Effector memory CD4-positive, alpha-beta T cell (primary cell): ENCODE measurements around the gene CA6.
"Not testable (repeated sequence)": the region's sequence is repeated elsewhere in the genome, so short reads cannot be mapped to it uniquely, and the experiment has no call there.

ENCODE experiments used
- DNase-seq, 3 donors: peaks; one replicate each; pipeline ENCODE4 v3.0.0-alpha.2; 2020
- H3K27ac ChIP-seq: 2 replicates; pipeline ENCODE4 v1.7.0; 2013; ENCODE audit warnings: mild to moderate bottlenecking, low read length, moderate library complexity; ENCODE audit not compliant: insufficient read depth, poor library complexity, severe bottlenecking
- H3K27me3 ChIP-seq: replicated peaks from 2 replicates; pipeline ENCODE4 v1.7.0; 2013; ENCODE audit warnings: mild to moderate bottlenecking, low read length; ENCODE audit not compliant: insufficient read depth, control insufficient read depth, poor library complexity, severe bottlenecking
- H3K36me3 ChIP-seq: 2 replicates; pipeline ENCODE4 v1.7.0; 2013; ENCODE audit warnings: mild to moderate bottlenecking, low read length, moderate library complexity; ENCODE audit not compliant: control insufficient read depth, insufficient read depth
- H3K4me1 ChIP-seq: 2 replicates; pipeline ENCODE4 v1.7.0; 2013; ENCODE audit warnings: low read length, mild to moderate bottlenecking; ENCODE audit not compliant: control insufficient read depth, insufficient read depth, poor library complexity, severe bottlenecking
- H3K4me3 ChIP-seq: 2 replicates; pipeline ENCODE4 v1.7.0; 2013; ENCODE audit warnings: low read length, low read depth, mild to moderate bottlenecking; ENCODE audit not compliant: insufficient read depth, poor library complexity, severe bottlenecking
- H3K9me3 ChIP-seq: 2 replicates; pipeline ENCODE4 v1.7.0; 2013; ENCODE audit warnings: mild to moderate bottlenecking, low read length, moderate library complexity; ENCODE audit not compliant: control insufficient read depth

Gene CA6

GRCh38 chr1:8984990-8985389, 39.3 kb downstream of the CA6 start:
- no peak overlapping the region for H3K27ac ChIP-seq
- no peak for DNase-seq

GRCh38 chr1:8985915-8986813, 40.5 kb downstream of the CA6 start:
- H3K27me3 ChIP-seq: no peaks in the 10 kb centered on the region
- H3K27ac ChIP-seq: no peak overlapping the region
- no peaks in the 10 kb centered on the region for H3K9me3 ChIP-seq
- no peaks in the 10 kb centered on the region for H3K36me3 ChIP-seq
- H3K4me3 ChIP-seq: no peak overlapping the region
- peaks cover 14% of the 10 kb centered on the region for H3K4me1 ChIP-seq
- no peak for DNase-seq

More at GRCh38 chr1:8984990-8985389, 39.3 kb downstream of the CA6 start:
- H3K4me1 ChIP-seq: peaks cover 14% of the 10 kb centered on the region
- H3K4me3 ChIP-seq: no peak overlapping the region
- H3K36me3 ChIP-seq: no peaks in the 10 kb centered on the region
- no peaks in the 10 kb centered on the region for H3K9me3 ChIP-seq
- no peaks in the 10 kb centered on the region for H3K27me3 ChIP-seq

GRCh38 chr1:8986814-8987190, 41.1 kb downstream of the CA6 start:
- H3K4me1 ChIP-seq: peaks cover 14% of the 10 kb centered on the region
- no peak overlapping the region for H3K4me3 ChIP-seq
- no peak for DNase-seq
- H3K27me3 ChIP-seq: no peaks in the 10 kb centered on the region
- no peaks in the 10 kb centered on the region for H3K36me3 ChIP-seq
- no peak overlapping the region for H3K27ac ChIP-seq
- H3K9me3 ChIP-seq: no peaks in the 10 kb centered on the region

- peaks cover 14% of the 10 kb centered on the region for H3K4me1 ChIP-seq
- no peaks in the 10 kb centered on the region for H3K27me3 ChIP-seq
- H3K36me3 ChIP-seq: no peaks in the 10 kb centered on the region
- peak; percentile 26 to 49 (median 29) for DNase-seq
- H3K27ac ChIP-seq: peak overlapping the region; percentile 33
- H3K4me3 ChIP-seq: peak overlapping the region; percentile 3
- no peaks in the 10 kb centered on the region for H3K9me3 ChIP-seq
These were observed 42.4 kb downstream of the CA6 start for GRCh38 chr1:8987881-8988617.

GRCh38 chr1:8988618-8988967, 42.9 kb downstream of the CA6 start:
- H3K27me3 ChIP-seq: no peaks in the 10 kb centered on the region
- no peak for DNase-seq
- H3K4me3 ChIP-seq: no peak overlapping the region
- no peak overlapping the region for H3K27ac ChIP-seq
- peaks cover 14% of the 10 kb centered on the region for H3K4me1 ChIP-seq
- H3K9me3 ChIP-seq: no peaks in the 10 kb centered on the region
- no peaks in the 10 kb centered on the region for H3K36me3 ChIP-seq

- DNase-seq: no peak
- no peak overlapping the region for H3K4me3 ChIP-seq
- no peaks in the 10 kb centered on the region for H3K9me3 ChIP-seq
These were observed 43.4 kb downstream of the CA6 start for GRCh38 chr1:8989061-8989460.

GRCh38 chr1:8989821-8990220, 44.2 kb downstream of the CA6 start:
- no peak overlapping the region for H3K27ac ChIP-seq
- H3K27me3 ChIP-seq: no peaks in the 10 kb centered on the region
- no peaks in the 10 kb centered on the region for H3K36me3 ChIP-seq
- DNase-seq: no peak
- peaks cover 14% of the 10 kb centered on the region for H3K4me1 ChIP-seq
- no peak overlapping the region for H3K4me3 ChIP-seq
- no peaks in the 10 kb centered on the region for H3K9me3 ChIP-seq

More at GRCh38 chr1:8989061-8989460, 43.4 kb downstream of the CA6 start:
- H3K36me3 ChIP-seq: no peaks in the 10 kb centered on the region
- peaks cover 14% of the 10 kb centered on the region for H3K4me1 ChIP-seq
- no peak overlapping the region for H3K27ac ChIP-seq
- H3K27me3 ChIP-seq: no peaks in the 10 kb centered on the region

- H3K27me3 ChIP-seq: no peaks in the 10 kb centered on the region
- no peaks in the 10 kb centered on the region for H3K36me3 ChIP-seq
- H3K27ac ChIP-seq: no peak overlapping the region
- no peaks in the 10 kb centered on the region for H3K9me3 ChIP-seq
- no peak for DNase-seq
- no peak overlapping the region for H3K4me3 ChIP-seq
- H3K4me1 ChIP-seq: peaks cover 2% of the 10 kb centered on the region
These were observed 47.4 kb downstream of the CA6 start for GRCh38 chr1:8992936-8993687.

- H3K4me1 ChIP-seq: not testable (repeated sequence)
These were observed 48.5 kb downstream of the CA6 start for GRCh38 chr1:8993962-8994675.

More at GRCh38 chr1:8993962-8994675, 48.5 kb downstream of the CA6 start:
- not testable (repeated sequence) for H3K36me3 ChIP-seq, DNase-seq, H3K27me3 ChIP-seq, H3K4me3 ChIP-seq, H3K9me3 ChIP-seq, H3K27ac ChIP-seq
